Measurements from ENCODE around the gene TRDMT1. TPM values are rescaled to one million over a fixed set of nuclear protein-coding genes. Genes with fewer than 3 reads are reported as not detected.

The TRDMT1 gene
- total RNA-seq, 1 experiment from 2014 or later, result 20.2 TPM

GRCh38 chr10:17122052-17122451 lies 79.4 kb downstream of the TRDMT1 start:
- no peak overlapping the region for H3K23ac ChIP-seq (ENCODE audit: insufficient read length, low read depth, low read length)
- H3K14ac ChIP-seq (ENCODE audit: insufficient read depth, low read length), result no peak overlapping the region
- no peak overlapping the region for H3K4ac ChIP-seq (ENCODE audit: low read depth, low read length)
- no peak overlapping the region for H2BK5ac ChIP-seq (ENCODE audit: insufficient read length, low read length)
- H3K9ac ChIP-seq (ENCODE audit: extremely low read depth, insufficient read length, low read length), result no peak overlapping the region
- no peak overlapping the region for H2BK12ac ChIP-seq (ENCODE audit: insufficient read length, low read depth, low read length)
- no peaks in the 10 kb centered on the region for H3K79me2 ChIP-seq (ENCODE audit: insufficient read depth, low read length)
- no peaks in the 10 kb centered on the region; the same call in 1 of the 2 replicates for H3K4me1 ChIP-seq (ENCODE audit: insufficient read depth, low read length)
- no peak overlapping the region for H2AFZ ChIP-seq (ENCODE audit: low read length)
- no peak overlapping the region for H2AK5ac ChIP-seq (ENCODE audit: insufficient read length, low read length)
- H3K4me1 Mint-ChIP-seq, result peaks cover 14 to 16% of the 10 kb centered on the region in 2 experiments
- no peak overlapping the region for H3T11ph ChIP-seq (ENCODE audit: low read length)
- H3K27me3 Mint-ChIP-seq (ENCODE audit: low read depth), result no peaks in the 10 kb centered on the region
- H4K20me1 ChIP-seq (ENCODE audit: control insufficient read depth, insufficient read depth, insufficient read length), result no peaks in the 10 kb centered on the region
- H3K36me3 Mint-ChIP-seq (ENCODE audit: insufficient read depth in 1 of 3, low read depth in 3 of 3), result no peaks in the 10 kb centered on the region
- H3K56ac ChIP-seq (ENCODE audit: insufficient read length, low read depth, low read length), result no peak overlapping the region
- H3K9me3 Mint-ChIP-seq, result no peaks in the 10 kb centered on the region
- H4K91ac ChIP-seq (ENCODE audit: insufficient read length, low read depth, low read length), result no peak overlapping the region
- no peak overlapping the region for H3K27ac ChIP-seq (ENCODE audit: insufficient read length, low read depth, low read length)
- no peak overlapping the region for H3K4me3 Mint-ChIP-seq
- no peak overlapping the region for H3K4me2 ChIP-seq (ENCODE audit: insufficient read depth, insufficient read length, low read length)
- no CpG with 5 or more reads among the region's 2 CpGs for WGBS (ENCODE audit: extremely low coverage, insufficient read length, low lambda C conversion rate)
- H2BK15ac ChIP-seq (ENCODE audit: low read depth, low read length), result no peak overlapping the region
- no peak overlapping the region for H4K5ac ChIP-seq (ENCODE audit: insufficient read length, low read depth, low read length)
- H2BK20ac ChIP-seq (ENCODE audit: low read depth, low read length, poor library complexity, severe bottlenecking), result no peak overlapping the region
- H3K18ac ChIP-seq (ENCODE audit: insufficient read length, low read depth, low read length), result no peak overlapping the region
- no peaks in the 10 kb centered on the region for H3K79me1 ChIP-seq (ENCODE audit: insufficient read depth, low read depth, low read length, poor library complexity, severe bottlenecking)
- no peaks in the 10 kb centered on the region for H3K23me2 ChIP-seq (ENCODE audit: insufficient read length, low read depth, low read length, poor library complexity, severe bottlenecking)
- no peak overlapping the region for H2BK120ac ChIP-seq (ENCODE audit: low read depth, low read length, poor library complexity, severe bottlenecking)
- no peaks in the 10 kb centered on the region for H3K9me3 ChIP-seq (ENCODE audit: control insufficient read depth, low read depth, low read length)
- no peak for TF ChIP-seq CTCF (conservative IDR thresholded peaks at IDR 0.05)
- no peak for DNase-seq
- no peak overlapping the region for H3K27ac Mint-ChIP-seq
- H3K27me3 ChIP-seq (ENCODE audit: insufficient read depth, low read length), result no peaks in the 10 kb centered on the region
- no peak overlapping the region for H4K8ac ChIP-seq (replicated peaks; ENCODE audit: insufficient read length, low read depth, low read length)

Measured in H9 (cell line).